ENCODE measurements around the gene PGBD1. TPM values are rescaled to one million over a fixed set of nuclear protein-coding genes. Genes with fewer than 3 reads are reported as not detected.

The PGBD1 gene
- total and polyA plus RNA-seq, 4 donors: 0.74 to 3.7 (median 0.97) TPM

DNA sequence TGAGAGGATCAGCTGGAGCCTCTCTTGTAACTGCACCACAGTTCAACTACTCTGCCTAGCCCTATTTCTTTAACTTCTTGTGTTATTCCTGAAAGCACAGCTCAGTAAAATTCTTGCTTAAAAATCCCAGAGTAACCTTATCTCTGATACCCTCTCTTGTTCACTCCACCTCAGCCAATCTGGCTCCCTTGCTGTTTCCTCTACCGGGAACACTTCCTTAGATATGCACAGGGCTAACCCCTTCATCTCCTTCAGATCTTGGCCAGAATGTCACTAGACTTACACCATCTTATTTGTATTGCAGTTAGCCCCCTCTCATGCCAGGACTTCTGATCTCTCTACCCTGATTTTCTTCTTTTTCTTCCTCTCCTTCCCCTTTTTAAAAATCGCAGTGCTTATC is 65.7 kb downstream of the PGBD1 start:
- Histone ChIP-seq H3K27ac (ENCODE audit: low read depth in 1 of 2, low read length in 2 of 2) (no peak overlapping the region), H3K4me1 (ENCODE audit: control insufficient read depth in 4 of 4, insufficient read depth in 4 of 4, low read length in 3 of 4) (peaks cover 0 to 14% (median 11%) of the 10 kb centered on the region in 4 donors), H3K9ac (ENCODE audit: low read depth in 1 of 2, low read length in 2 of 2) (no peak overlapping the region), H3K27me3 (ENCODE audit: control insufficient read depth in 4 of 4, insufficient read depth in 4 of 4, low read length in 3 of 4) (peaks cover 0 to 5% (median 0%) of the 10 kb centered on the region in 4 donors), H3K9me3 (ENCODE audit: control insufficient read depth in 4 of 4, low read length in 3 of 4) (no peaks in the 10 kb centered on the region), H3K4me3 (ENCODE audit: low read depth in 1 of 3, low read length in 3 of 3) (no peak overlapping the region), H3K36me3 (ENCODE audit: control insufficient read depth in 4 of 4, insufficient read depth in 3 of 4, low read depth in 1 of 4, low read length in 3 of 4) (no peaks in the 10 kb centered on the region)
- 28% methylated on average over 2 of the region's 2 CpGs for WGBS
- no peak for DNase-seq (ENCODE audit: low spot score)
- TF ChIP-seq HNF4A (conservative IDR thresholded peaks at IDR 0.05): no peak
- TF ChIP-seq, protein P1, sequence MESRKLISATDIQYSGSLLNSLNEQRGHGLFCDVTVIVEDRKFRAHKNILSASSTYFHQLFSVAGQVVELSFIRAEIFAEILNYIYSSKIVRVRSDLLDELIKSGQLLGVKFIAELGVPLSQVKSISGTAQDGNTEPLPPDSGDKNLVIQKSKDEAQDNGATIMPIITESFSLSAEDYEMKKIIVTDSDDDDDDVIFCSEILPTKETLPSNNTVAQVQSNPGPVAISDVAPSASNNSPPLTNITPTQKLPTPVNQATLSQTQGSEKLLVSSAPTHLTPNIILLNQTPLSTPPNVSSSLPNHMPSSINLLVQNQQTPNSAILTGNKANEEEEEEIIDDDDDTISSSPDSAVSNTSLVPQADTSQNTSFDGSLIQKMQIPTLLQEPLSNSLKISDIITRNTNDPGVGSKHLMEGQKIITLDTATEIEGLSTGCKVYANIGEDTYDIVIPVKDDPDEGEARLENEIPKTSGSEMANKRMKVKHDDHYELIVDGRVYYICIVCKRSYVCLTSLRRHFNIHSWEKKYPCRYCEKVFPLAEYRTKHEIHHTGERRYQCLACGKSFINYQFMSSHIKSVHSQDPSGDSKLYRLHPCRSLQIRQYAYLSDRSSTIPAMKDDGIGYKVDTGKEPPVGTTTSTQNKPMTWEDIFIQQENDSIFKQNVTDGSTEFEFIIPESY (IDR thresholded peaks at IDR 0.05): no peak
- no peak for TF ChIP-seq NR2F2 (IDR thresholded peaks at IDR 0.05)
- TF ChIP-seq FOXA2 (IDR thresholded peaks at IDR 0.05): no peak
- TF ChIP-seq EGR1 (IDR thresholded peaks at IDR 0.05; ENCODE audit: low read depth in 2 of 2): no peak
- TF ChIP-seq YY1 (IDR thresholded peaks at IDR 0.05): no peak
- no peak for TF ChIP-seq RAD21 (IDR thresholded peaks at IDR 0.05)
- TF ChIP-seq GABPA (IDR thresholded peaks at IDR 0.05 in 1 of 2, conservative IDR thresholded peaks at IDR 0.05 in 1 of 2): no peak

DNA sequence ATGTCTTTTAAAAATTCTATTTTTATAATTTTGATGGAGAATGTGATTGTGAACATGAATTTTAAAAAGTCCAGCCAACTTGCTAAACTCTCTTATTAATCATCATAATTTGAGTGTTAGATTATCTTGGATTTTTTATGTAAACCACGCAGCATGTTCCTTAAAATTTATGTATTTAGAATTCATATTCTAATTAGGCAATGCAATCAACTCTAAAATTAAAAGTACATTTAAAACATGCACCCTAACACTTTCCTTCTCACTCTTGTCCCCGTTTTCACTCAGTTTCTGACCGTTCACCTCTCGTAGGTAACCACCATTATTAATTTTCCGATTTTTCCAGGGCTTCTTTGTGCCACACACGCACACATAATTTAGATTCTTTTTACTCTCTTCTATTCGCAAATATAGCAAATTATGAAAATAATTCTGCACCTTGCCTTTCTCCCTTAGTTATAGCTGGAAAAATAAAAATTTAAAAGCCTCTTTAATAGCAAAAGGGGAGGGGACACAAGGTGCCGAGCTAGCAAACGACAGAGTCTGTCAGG is 68.0 kb downstream of the PGBD1 start:
- Histone ChIP-seq H3K9me3 (ENCODE audit: control insufficient read depth in 4 of 4, low read length in 3 of 4) (no peaks in the 10 kb centered on the region), H3K4me3 (ENCODE audit: low read depth in 1 of 3, low read length in 3 of 3) (peak overlapping the region; percentile 62 to 92 (median 86)), H3K27me3 (ENCODE audit: control insufficient read depth in 4 of 4, insufficient read depth in 4 of 4, low read length in 3 of 4) (no peaks in the 10 kb centered on the region), H3K9ac (ENCODE audit: low read depth in 1 of 2, low read length in 2 of 2) (peak overlapping the region; percentile 67 to 84), H3K27ac (ENCODE audit: low read depth in 1 of 2, low read length in 2 of 2) (peak overlapping the region in 1 of 2 donors; percentile 71), H3K4me1 (ENCODE audit: control insufficient read depth in 4 of 4, insufficient read depth in 4 of 4, low read length in 3 of 4) (peaks cover 0 to 15% (median 11%) of the 10 kb centered on the region in 4 donors), H3K36me3 (ENCODE audit: control insufficient read depth in 4 of 4, insufficient read depth in 3 of 4, low read depth in 1 of 4, low read length in 3 of 4) (no peaks in the 10 kb centered on the region)
- no peak for DNase-seq (ENCODE audit: low spot score)
- TF ChIP-seq GABPA (IDR thresholded peaks at IDR 0.05 in 1 of 2, conservative IDR thresholded peaks at IDR 0.05 in 1 of 2) (peak in 1 of 2 donors; percentile 65), NR2F2 (IDR thresholded peaks at IDR 0.05) (no peak), RAD21 (IDR thresholded peaks at IDR 0.05) (peak in 1 of 2 donors; percentile 32), EGR1 (IDR thresholded peaks at IDR 0.05; ENCODE audit: low read depth in 2 of 2) (no peak), YY1 (IDR thresholded peaks at IDR 0.05) (peak; percentile 90), TAF1 (conservative IDR thresholded peaks at IDR 0.05) (peak; percentile 60)
- TF ChIP-seq, protein P2, sequence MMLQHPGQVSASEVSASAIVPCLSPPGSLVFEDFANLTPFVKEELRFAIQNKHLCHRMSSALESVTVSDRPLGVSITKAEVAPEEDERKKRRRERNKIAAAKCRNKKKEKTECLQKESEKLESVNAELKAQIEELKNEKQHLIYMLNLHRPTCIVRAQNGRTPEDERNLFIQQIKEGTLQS (IDR thresholded peaks at IDR 0.05): no peak
- WGBS: 2% methylated on average over 9 of the region's 9 CpGs

DNA sequence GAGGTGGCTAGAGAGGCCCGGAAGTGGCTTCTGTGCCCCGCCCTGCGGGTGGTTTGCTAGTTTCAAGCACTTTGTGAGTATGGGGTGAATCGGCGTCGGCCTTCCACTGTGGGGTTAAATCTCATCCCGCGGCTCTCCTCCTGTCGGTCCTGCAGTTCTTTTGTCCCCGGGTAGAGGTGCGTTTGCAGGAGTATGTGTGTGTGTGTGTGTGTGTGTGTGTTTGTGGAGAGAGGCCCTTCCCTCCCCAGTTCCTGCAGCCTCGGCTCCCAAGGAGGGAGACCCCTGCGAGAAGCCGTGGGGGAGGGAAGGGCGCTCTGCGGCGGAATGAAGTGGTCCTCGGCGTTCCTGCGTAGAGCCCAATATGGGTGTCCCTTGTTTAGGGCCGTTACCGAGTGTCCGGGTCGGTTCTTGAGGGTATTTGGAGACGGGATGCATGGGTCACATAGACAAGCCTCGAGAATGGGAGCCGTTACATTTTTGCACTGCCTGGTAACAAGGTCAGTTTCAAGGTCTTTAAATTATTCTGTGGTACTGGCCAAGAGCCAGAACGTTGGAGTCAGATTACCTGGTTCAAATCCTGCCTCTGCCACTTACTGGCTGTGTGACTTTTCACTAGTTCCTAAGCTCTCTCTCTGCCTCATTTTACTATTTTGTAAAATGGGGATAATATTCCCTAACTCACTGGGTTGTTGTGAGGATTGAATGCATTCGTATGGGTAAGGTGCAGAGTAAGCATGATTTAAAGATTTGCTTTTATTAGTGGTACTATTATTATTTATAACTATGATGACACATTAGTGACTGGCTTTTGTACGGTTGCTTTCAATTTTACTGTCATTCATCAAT is 68.7 kb downstream of the PGBD1 start, which contains the start of gene ZKSCAN3:
TSS of gene ZKSCAN3 (plus strand) at position 56 of the 846 bp plus-strand sequence. CDS start 9,640 bp downstream, outside the sequence.
- Histone ChIP-seq H3K4me1 (ENCODE audit: control insufficient read depth in 4 of 4, insufficient read depth in 4 of 4, low read length in 3 of 4) (peaks cover 4 to 22% (median 14%) of the 10 kb centered on the region in 4 donors), H3K9me3 (ENCODE audit: control insufficient read depth in 4 of 4, low read length in 3 of 4) (no peaks in the 10 kb centered on the region), H3K4me3 (ENCODE audit: low read depth in 1 of 3, low read length in 3 of 3) (peak within 1 kb of the TSS; percentile 62 to 92 (median 86)), H3K9ac (ENCODE audit: low read depth in 1 of 2, low read length in 2 of 2) (peak within 1 kb of the TSS; percentile 67 to 84), H3K27ac (ENCODE audit: low read depth in 1 of 2, low read length in 2 of 2) (peak within 1 kb of the TSS; percentile 42 to 71), H3K36me3 (ENCODE audit: control insufficient read depth in 4 of 4, insufficient read depth in 3 of 4, low read depth in 1 of 4, low read length in 3 of 4) (no peaks in the 10 kb centered on the region), H3K27me3 (ENCODE audit: control insufficient read depth in 4 of 4, insufficient read depth in 4 of 4, low read length in 3 of 4) (no peaks in the 10 kb centered on the region)
- WGBS: under 1% methylated on average over 30 of the region's 30 CpGs
- TF ChIP-seq RXRA (IDR thresholded peaks at IDR 0.05) (peak in 1 of 2 donors; percentile 26), NR2F2 (IDR thresholded peaks at IDR 0.05) (no peak), RAD21 (IDR thresholded peaks at IDR 0.05) (peak in 1 of 2 donors; percentile 46), GABPA (IDR thresholded peaks at IDR 0.05 in 1 of 2, conservative IDR thresholded peaks at IDR 0.05 in 1 of 2) (peak in 1 of 2 donors; percentile 89), HNF4G (IDR thresholded peaks at IDR 0.05) (no peak), FOXA1 (IDR thresholded peaks at IDR 0.05) (no peak)
- TF ChIP-seq, protein P3, sequence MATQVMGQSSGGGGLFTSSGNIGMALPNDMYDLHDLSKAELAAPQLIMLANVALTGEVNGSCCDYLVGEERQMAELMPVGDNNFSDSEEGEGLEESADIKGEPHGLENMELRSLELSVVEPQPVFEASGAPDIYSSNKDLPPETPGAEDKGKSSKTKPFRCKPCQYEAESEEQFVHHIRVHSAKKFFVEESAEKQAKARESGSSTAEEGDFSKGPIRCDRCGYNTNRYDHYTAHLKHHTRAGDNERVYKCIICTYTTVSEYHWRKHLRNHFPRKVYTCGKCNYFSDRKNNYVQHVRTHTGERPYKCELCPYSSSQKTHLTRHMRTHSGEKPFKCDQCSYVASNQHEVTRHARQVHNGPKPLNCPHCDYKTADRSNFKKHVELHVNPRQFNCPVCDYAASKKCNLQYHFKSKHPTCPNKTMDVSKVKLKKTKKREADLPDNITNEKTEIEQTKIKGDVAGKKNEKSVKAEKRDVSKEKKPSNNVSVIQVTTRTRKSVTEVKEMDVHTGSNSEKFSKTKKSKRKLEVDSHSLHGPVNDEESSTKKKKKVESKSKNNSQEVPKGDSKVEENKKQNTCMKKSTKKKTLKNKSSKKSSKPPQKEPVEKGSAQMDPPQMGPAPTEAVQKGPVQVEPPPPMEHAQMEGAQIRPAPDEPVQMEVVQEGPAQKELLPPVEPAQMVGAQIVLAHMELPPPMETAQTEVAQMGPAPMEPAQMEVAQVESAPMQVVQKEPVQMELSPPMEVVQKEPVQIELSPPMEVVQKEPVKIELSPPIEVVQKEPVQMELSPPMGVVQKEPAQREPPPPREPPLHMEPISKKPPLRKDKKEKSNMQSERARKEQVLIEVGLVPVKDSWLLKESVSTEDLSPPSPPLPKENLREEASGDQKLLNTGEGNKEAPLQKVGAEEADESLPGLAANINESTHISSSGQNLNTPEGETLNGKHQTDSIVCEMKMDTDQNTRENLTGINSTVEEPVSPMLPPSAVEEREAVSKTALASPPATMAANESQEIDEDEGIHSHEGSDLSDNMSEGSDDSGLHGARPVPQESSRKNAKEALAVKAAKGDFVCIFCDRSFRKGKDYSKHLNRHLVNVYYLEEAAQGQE (IDR thresholded peaks at IDR 0.05): peak; percentile 64
- TF ChIP-seq, protein P2 (IDR thresholded peaks at IDR 0.05): no peak
- peak; percentile 85 for DNase-seq (ENCODE audit: low spot score)
